ENCODE data around the gene ITSN1. TPM values are rescaled to one million over a fixed set of nuclear protein-coding genes. Genes with fewer than 3 reads are reported as not detected.

The ITSN1 gene
- total and polyA plus RNA-seq, 4 donors = 20.3 to 112 (median 40.2) TPM

GRCh38 chr21:33789697-33790096 is 147.4 kb downstream of the ITSN1 start:
- no peak for DNase-seq (ENCODE audit: low spot score)
- H3K36me3 ChIP-seq (ENCODE audit: control insufficient read depth in 4 of 4, insufficient read depth in 3 of 4, low read depth in 1 of 4, low read length in 3 of 4) = peaks cover 3 to 23% (median 11%) of the 10 kb centered on the region in 4 donors
- no peak overlapping the region for H3K27ac ChIP-seq (ENCODE audit: low read depth in 1 of 2, low read length in 2 of 2)
- no peak for TF ChIP-seq TAF1 (conservative IDR thresholded peaks at IDR 0.05)
- no peak for TF ChIP-seq EGR1 (IDR thresholded peaks at IDR 0.05; ENCODE audit: low read depth in 2 of 2)
- TF ChIP-seq ZBTB33 (IDR thresholded peaks at IDR 0.05) = no peak
- TF ChIP-seq FOXA1 (IDR thresholded peaks at IDR 0.05) = no peak
- TF ChIP-seq FOXA2 (IDR thresholded peaks at IDR 0.05) = no peak
- no peak for TF ChIP-seq HNF4A (conservative IDR thresholded peaks at IDR 0.05)
- no peak for TF ChIP-seq YY1 (IDR thresholded peaks at IDR 0.05)
- TF ChIP-seq RXRA (IDR thresholded peaks at IDR 0.05) = no peak
- no peak for TF ChIP-seq RAD21 (IDR thresholded peaks at IDR 0.05)
- TF ChIP-seq ATF3 (IDR thresholded peaks at IDR 0.05) = no peak
- TF ChIP-seq, protein P1, sequence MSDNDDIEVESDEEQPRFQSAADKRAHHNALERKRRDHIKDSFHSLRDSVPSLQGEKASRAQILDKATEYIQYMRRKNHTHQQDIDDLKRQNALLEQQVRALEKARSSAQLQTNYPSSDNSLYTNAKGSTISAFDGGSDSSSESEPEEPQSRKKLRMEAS (IDR thresholded peaks at IDR 0.05) = no peak
- TF ChIP-seq SP1 (IDR thresholded peaks at IDR 0.05) = no peak
- no peak for TF ChIP-seq NR2F2 (IDR thresholded peaks at IDR 0.05)
- TF ChIP-seq HNF4G (IDR thresholded peaks at IDR 0.05) = no peak
- no peaks in the 10 kb centered on the region for H3K9me3 ChIP-seq (ENCODE audit: control insufficient read depth in 4 of 4, low read length in 3 of 4)
- H3K4me1 ChIP-seq (ENCODE audit: control insufficient read depth in 4 of 4, insufficient read depth in 4 of 4, low read length in 3 of 4) = no peaks in the 10 kb centered on the region
- 74% methylated on average over 1 of the region's 1 CpG for WGBS
- H3K27me3 ChIP-seq (ENCODE audit: control insufficient read depth in 4 of 4, insufficient read depth in 4 of 4, low read length in 3 of 4) = no peaks in the 10 kb centered on the region
- H3K4me3 ChIP-seq (ENCODE audit: low read depth in 1 of 3, low read length in 3 of 3) = no peak overlapping the region
- no peak overlapping the region for H3K9ac ChIP-seq (ENCODE audit: low read depth in 1 of 2, low read length in 2 of 2)

DNA sequence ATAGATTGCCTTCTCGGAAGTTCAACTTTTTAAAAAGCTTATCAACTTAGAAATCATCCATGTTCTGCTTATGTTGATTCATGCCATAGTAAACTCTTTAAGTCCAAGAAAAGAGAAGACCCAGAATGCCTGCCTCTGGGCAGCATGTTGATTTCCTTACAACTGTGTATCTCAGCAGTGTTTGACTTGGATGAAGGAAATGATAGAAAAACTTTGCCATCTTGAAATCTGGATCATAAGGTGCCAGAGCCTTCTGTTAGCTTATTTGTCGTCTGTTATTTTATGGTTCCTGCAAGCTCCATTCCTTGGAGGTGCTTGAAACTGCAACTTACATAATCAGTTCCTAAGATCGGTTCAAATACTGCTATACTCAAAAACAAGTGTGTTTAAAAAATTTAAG is 148.8 kb downstream of the ITSN1 start:
- DNase-seq (ENCODE audit: low spot score) = no peak
- Histone ChIP-seq H3K4me3 (ENCODE audit: low read depth in 1 of 3, low read length in 3 of 3) (no peak overlapping the region), H3K27me3 (ENCODE audit: control insufficient read depth in 4 of 4, insufficient read depth in 4 of 4, low read length in 3 of 4) (no peaks in the 10 kb centered on the region), H3K36me3 (ENCODE audit: control insufficient read depth in 4 of 4, insufficient read depth in 3 of 4, low read depth in 1 of 4, low read length in 3 of 4) (peaks cover 8 to 24% (median 16%) of the 10 kb centered on the region in 4 donors), H3K9me3 (ENCODE audit: control insufficient read depth in 4 of 4, low read length in 3 of 4) (no peaks in the 10 kb centered on the region), H3K4me1 (ENCODE audit: control insufficient read depth in 4 of 4, insufficient read depth in 4 of 4, low read length in 3 of 4) (no peaks in the 10 kb centered on the region), H3K27ac (ENCODE audit: low read depth in 1 of 2, low read length in 2 of 2) (no peak overlapping the region), H3K9ac (ENCODE audit: low read depth in 1 of 2, low read length in 2 of 2) (no peak overlapping the region)
- 91% methylated on average over 3 of the region's 3 CpGs for WGBS
- no peak for TF ChIP-seq SP1 (IDR thresholded peaks at IDR 0.05)
- TF ChIP-seq FOXA2 (IDR thresholded peaks at IDR 0.05) = no peak
- no peak for TF ChIP-seq JUND (IDR thresholded peaks at IDR 0.05)
- TF ChIP-seq RXRA (IDR thresholded peaks at IDR 0.05) = no peak
- TF ChIP-seq YY1 (IDR thresholded peaks at IDR 0.05) = no peak
- no peak for TF ChIP-seq ZBTB33 (IDR thresholded peaks at IDR 0.05)
- TF ChIP-seq HNF4A (conservative IDR thresholded peaks at IDR 0.05) = no peak
- TF ChIP-seq REST (IDR thresholded peaks at IDR 0.05) = no peak
- no peak for TF ChIP-seq HNF4G (IDR thresholded peaks at IDR 0.05)

Measured in liver (tissue), 9 donors.